K562 (cell line): ENCODE data around the gene RALA. TPM values are rescaled to one million over a fixed set of nuclear protein-coding genes. Genes with fewer than 3 reads are reported as not detected.
A peak's percentile ranks its signal among the peaks of the same experiment; 100 is the strongest.

Experiments
- ATAC-seq: fragments of 200-7000 bp; cut with Tn5 transposase; 3 replicates; pipeline ENCODE4 v1.9.1; 2020; ENCODE audit warnings: moderate library complexity
- BruUV-seq: library from RNA; stranded (reverse); fragments of 400-500 nt; replicated peaks from 2 replicates; lab custom pipeline; 2021; lab: Mats Ljungman, UMichigan
- CTCF ChIA-PET: fragments of 300-600 bp; formaldehyde crosslinking; extraction: SDS; loops from one replicate; lab custom pipeline; 2021; ENCODE audit warnings: low intra/inter-chr PET ratio; lab: Yijun Ruan, JAX
- POLR2A ChIA-PET: fragments of 300-600, 350-650 bp; sonication (Branson Sonifier 250); formaldehyde crosslinking; extraction: SDS; loops from one replicate; lab custom pipeline; 2021; ENCODE audit warnings: antibody characterized with exemption, inconsistent platforms; lab: Yijun Ruan, JAX
- DNase-seq, 4 experiments: peaks; one replicate each; pipeline versions ENCODE4 v3.0.0 to v3.0.0-alpha.2; 2011 to 2018; ENCODE audit warnings: low spot score in 3 of 4, mixed read lengths in 3 of 4; ENCODE audit errors: extremely low read depth in 1 of 4
- FAIRE-seq: peaks from 2 replicates; lab custom pipeline; 2011; peaks lifted over from hg19 to GRCh38; lab: Jason Lieb, UNC
- H2AFZ ChIP-seq: 2 replicates; pipeline ENCODE4 v1.6.0; 2011; ENCODE audit warnings: low read depth, low read length, control low read depth, inconsistent platforms
- H3K27ac ChIP-seq: fragments of 200-600 bp; 3 replicates; pipeline ENCODE4 v1.8.0; 2011; ENCODE audit warnings: low read depth, mild to moderate bottlenecking, control low read depth, inconsistent platforms, low read length, moderate library complexity, mixed read lengths; ENCODE audit errors: extremely low read depth
- H3K27me3 ChIP-seq, 2 experiments: fragments of 300-600 bp in 1 of 2; 2 replicates in 1 of 2; 3 replicates in 1 of 2; pipeline versions ENCODE4 v1.6.0 to v1.8.0; 2011; ENCODE audit warnings: inconsistent platforms in 2 of 2, low read length in 2 of 2, mild to moderate bottlenecking in 1 of 2, mixed read lengths in 1 of 2, moderate library complexity in 1 of 2; ENCODE audit not compliant: control insufficient read depth in 2 of 2, insufficient read depth in 2 of 2
- H3K36me3 ChIP-seq: fragments of 300-600 bp; 3 replicates; pipeline ENCODE4 v1.8.0; 2011; ENCODE audit warnings: mild to moderate bottlenecking, low read length, inconsistent platforms; ENCODE audit not compliant: control insufficient read depth, insufficient read depth
- H3K4me1 ChIP-seq, 2 experiments: fragments of 200-600 bp in 1 of 2; replicated peaks in 1 of 2; 2 replicates in 1 of 2; 3 replicates in 1 of 2; pipeline versions ENCODE4 v1.5.1 to v1.8.0; 2011; ENCODE audit warnings: inconsistent platforms in 2 of 2, low read length in 2 of 2, mild to moderate bottlenecking in 1 of 2, mixed read lengths in 1 of 2, moderate library complexity in 1 of 2; ENCODE audit not compliant: control insufficient read depth in 2 of 2, insufficient read depth in 2 of 2
- H3K4me2 ChIP-seq: 2 replicates; pipeline ENCODE4 v1.6.1; 2011; ENCODE audit warnings: low read length, control low read depth, inconsistent platforms, mixed read lengths; ENCODE audit not compliant: insufficient read depth
- H3K4me3 ChIP-seq: fragments of 200-600 bp; sonication (generic), shearing (Covaris generic); 2 replicates; pipeline ENCODE4 v1.5.1; 2016; ENCODE audit warnings: control low read depth, inconsistent platforms
- H3K79me2 ChIP-seq: fragments of 200-600 bp; 3 replicates; pipeline ENCODE4 v1.8.0; 2011; ENCODE audit warnings: low read length, inconsistent platforms; ENCODE audit not compliant: control insufficient read depth, insufficient read depth
- H3K9ac ChIP-seq, 2 experiments: 2 replicates each; pipeline versions ENCODE4 v1.6.0 to v1.6.1; 2011; ENCODE audit warnings: low read depth in 2 of 2, low read length in 2 of 2, control low read depth in 1 of 2, inconsistent platforms in 1 of 2, mild to moderate bottlenecking in 1 of 2, mixed read lengths in 1 of 2; ENCODE audit not compliant: insufficient read depth in 1 of 2
- H3K9me1 ChIP-seq: one replicate; pipeline ENCODE4 v1.6.0; 2011; ENCODE audit warnings: inconsistent platforms, mild to moderate bottlenecking, low read length, moderate library complexity; ENCODE audit not compliant: control insufficient read depth, insufficient read depth
- H3K9me3 ChIP-seq: replicated peaks from 2 replicates; pipeline ENCODE4 v1.5.1; 2011; ENCODE audit warnings: low read depth, low read length, inconsistent platforms; ENCODE audit not compliant: control insufficient read depth, insufficient read depth
- H4K20me1 ChIP-seq: replicated peaks from 2 replicates; pipeline ENCODE4 v1.6.1; 2011; ENCODE audit warnings: low read length, inconsistent platforms, mixed read lengths; ENCODE audit not compliant: control insufficient read depth, insufficient read depth
- ATF1 ChIP-seq, 2 experiments: fragments of 450-650 bp in 1 of 2; IDR thresholded peaks; 2 replicates each; pipeline ENCODE4 v1.6.1; 2016; ENCODE audit warnings: missing compliant biosample characterization in 1 of 2, missing genetic modification characterization in 1 of 2
- C11orf30 ChIP-seq: fragments of 450-650 bp; IDR thresholded peaks from 2 replicates; pipeline ENCODE4 v1.6.1; 2016; ENCODE audit warnings: low read depth, mild to moderate bottlenecking
- DPF2 ChIP-seq: fragments of 450-650 bp; IDR thresholded peaks from 2 replicates; pipeline ENCODE4 v1.6.1; 2016
- FOSL1 ChIP-seq: fragments of 200-800 bp; sonication (Bioruptor generic); conservative IDR thresholded peaks from 2 replicates; pipeline ENCODE4 v1.6.1; 2016; ENCODE audit warnings: missing genetic modification characterization, missing compliant biosample characterization
- JUN ChIP-seq, 2 experiments: sonication (generic) in 1 of 2; formaldehyde crosslinking in 1 of 2; IDR thresholded peaks; 2 replicates each; pipeline versions ENCODE4 v1.6.1 to v1.8.0; 2012 to 2022; ENCODE audit warnings: borderline replicate concordance in 2 of 2, mild to moderate bottlenecking in 2 of 2, improper control_type of control experiment in 1 of 2, low read depth in 1 of 2, low read length in 1 of 2, missing genetic modification reagents in 1 of 2
- JUNB ChIP-seq: fragments of 450-650 bp; formaldehyde crosslinking; conservative IDR thresholded peaks from 2 replicates; pipeline ENCODE4 v1.4.0; 2020; ENCODE audit warnings: mild to moderate bottlenecking
- JUND ChIP-seq, 2 experiments: IDR thresholded peaks; 2 replicates in 1 of 2; 3 replicates in 1 of 2; pipeline ENCODE4 v1.6.1; 2011; ENCODE audit warnings: borderline replicate concordance in 2 of 2, low read depth in 2 of 2, low read length in 2 of 2, improper control_type of control experiment in 1 of 2, missing biosample characterization in 1 of 2, missing genetic modification characterization in 1 of 2, missing genetic modification reagents in 1 of 2
- LARP7 ChIP-seq: fragments of 450-650 bp; IDR thresholded peaks from 2 replicates; pipeline ENCODE4 v1.6.1; 2016
- MTF1 ChIP-seq: fragments of 250-450 bp; sonication (Bioruptor Pico); IDR thresholded peaks from 2 replicates; pipeline ENCODE4 v1.9.0; 2021; ENCODE audit warnings: moderate library complexity, mild to moderate bottlenecking, inconsistent platforms, borderline replicate concordance
- TRIM28 ChIP-seq: fragments of 450-650 bp; IDR thresholded peaks from 2 replicates; pipeline ENCODE4 v1.6.1; 2017
- ZNF41 ChIP-seq: fragments of 250-450 bp; sonication (Bioruptor Pico); conservative IDR thresholded peaks from 2 replicates; pipeline ENCODE4 v1.4.0; 2020; ENCODE audit warnings: mild to moderate bottlenecking
- WGBS: fragments of 100-300 bp; shearing (Covaris generic); methylation state at CpG from one replicate; pipeline ENCODE4 v1.1.6; 2016; ENCODE audit warnings: low coverage, mixed read lengths; ENCODE audit not compliant: insufficient coverage; ENCODE audit errors: missing lambda C conversion rate; 5-methylcytosine and 5-hydroxymethylcytosine counted together
- in situ Hi-C: fragments of 300-500 bp; cut with MboI; formaldehyde crosslinking; loops from 4 replicates; pipeline ENCODE4 v1.15.0; 2018; ENCODE audit warnings: inconsistent platforms, mixed read lengths
- intact Hi-C: fragments of 100-400 bp; cut with micrococcal nuclease; formaldehyde crosslinking; loops from 2 replicates; pipeline ENCODE4 v1.14.2; 2022
- polyA plus RNA-seq, 8 experiments: library from polyadenylated mRNA; depleted of rRNA in 4 of 8; stranded (reverse) in 5 of 8; unstranded in 3 of 8; fragments of >200 nt; fragmentation: Nextera tagmentation in 2 of 8; fragmentation: Illumina TruSeq in 1 of 8; extraction: Ambion mirVana in 2 of 8; extraction: Trizol in 1 of 8; gene quantifications; 2 replicates each; pipeline versions ENCODE4 v1.2.1 to v1.2.3, GENCODE V29; 2011 to 2014; ENCODE audit warnings: inconsistent platforms in 1 of 8, missing spikeins in 1 of 8
- total RNA-seq, 7 experiments: library from RNA; depleted of rRNA in 6 of 7; stranded (reverse); fragments of >200 nt in 6 of 7; fragmentation: Illumina TruSeq in 2 of 7; extraction: Trizol in 2 of 7; gene quantifications; 2 replicates each; pipeline versions ENCODE4 v1.2.1 to v1.2.3, GENCODE V29; 2011 to 2021; ENCODE audit warnings: low replicate concordance in 1 of 7
- TF ChIP-seq, protein P1 (sequence below): sonication (generic); formaldehyde crosslinking; IDR thresholded peaks from 2 replicates; pipeline ENCODE4 v1.8.1; 2023; ENCODE audit warnings: mild to moderate bottlenecking, missing genetic modification reagents
- TF ChIP-seq, protein P2 (sequence below): sonication (generic); formaldehyde crosslinking; IDR thresholded peaks from 2 replicates; pipeline ENCODE4 v1.8.0; 2022; ENCODE audit warnings: mild to moderate bottlenecking, low read depth, missing genetic modification reagents
- TF ChIP-seq, protein P3 (sequence below), 2 experiments: fragments of 450-650 bp in 1 of 2; sonication (generic) in 1 of 2; formaldehyde crosslinking in 1 of 2; IDR thresholded peaks in 1 of 2; conservative IDR thresholded peaks in 1 of 2; 2 replicates each; pipeline versions ENCODE4 v1.6.1 to v1.8.1; 2016 to 2023; ENCODE audit warnings: mild to moderate bottlenecking in 2 of 2, moderate library complexity in 2 of 2, inconsistent platforms in 1 of 2, missing genetic modification reagents in 1 of 2

Gene RALA
- total and polyA plus RNA-seq, 9 of the 15 experiments (the other 6 are each of a cell fraction or from before 2014, with no cell fraction given): 7.2 to 28.0 (median 25.7) TPM

DNA sequence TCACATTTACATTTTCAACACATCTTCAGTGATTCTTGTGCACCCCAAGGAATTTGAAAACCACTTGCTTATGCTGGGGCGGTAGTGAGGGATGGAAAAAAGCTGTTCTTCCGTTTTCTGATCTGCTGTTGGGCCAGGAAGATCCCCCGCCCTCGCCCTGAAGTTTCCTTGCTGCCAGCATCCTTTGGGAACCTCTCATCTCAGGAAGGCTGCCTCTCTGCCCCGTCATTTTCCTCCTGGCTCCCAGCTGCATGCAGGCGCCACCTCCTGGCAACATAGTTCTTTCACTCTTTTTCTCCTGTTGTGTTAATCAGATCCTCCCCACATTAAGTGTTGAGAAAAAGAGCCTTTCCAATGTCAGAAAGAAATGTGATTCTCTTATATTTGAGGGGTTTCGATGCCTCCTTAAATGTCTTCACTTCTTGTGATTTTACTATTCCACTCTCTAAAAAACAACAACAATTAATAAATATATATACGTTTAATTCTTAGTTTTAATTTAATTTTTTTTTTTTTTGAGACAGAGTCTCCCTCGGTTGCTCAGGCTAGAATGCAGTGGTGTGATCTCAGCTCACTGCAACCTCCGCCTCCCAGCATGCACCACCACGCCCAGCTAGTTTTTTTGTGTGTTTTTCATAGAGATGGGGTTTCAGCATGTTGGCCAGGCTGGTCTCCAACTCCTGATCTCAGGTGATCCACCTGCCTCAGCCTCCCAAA is 122.9 kb downstream of the RALA start (continued):
- TF ChIP-seq MTF1 (CRISPR knock-in tag) (no peak), DPF2 (no peak), LARP7 (no peak)

DNA sequence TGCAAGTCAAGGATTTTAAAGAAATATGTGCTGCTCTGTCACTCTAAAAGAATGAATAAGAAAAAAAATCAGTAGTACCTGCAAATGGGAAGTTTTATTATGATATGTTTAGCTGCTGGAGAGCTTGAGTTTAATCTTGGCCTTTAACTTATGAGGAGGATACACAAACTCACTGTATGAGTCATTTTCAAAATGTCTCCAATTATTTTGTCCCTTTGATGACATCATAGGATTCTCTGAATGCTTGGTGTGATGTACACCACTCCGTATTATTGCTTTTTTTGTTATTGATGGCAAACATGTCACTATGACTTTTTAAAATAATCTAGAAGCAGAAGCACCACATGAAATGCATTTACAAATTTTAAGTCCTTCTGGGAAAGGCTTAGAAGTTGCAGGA is 125.8 kb downstream of the RALA start:
- Histone ChIP-seq H3K36me3 (no peaks in the 10 kb centered on the region), H2AFZ (no peak overlapping the region), H4K20me1 (no peaks in the 10 kb centered on the region), H3K4me2 (no peak overlapping the region), H3K4me3 (no peak overlapping the region), H3K4me1 (peaks cover 0 to 6% of the 10 kb centered on the region in 2 experiments; a peak in 1 of 5 replicates), H3K79me2 (no peaks in the 10 kb centered on the region), H3K9me3 (no peaks in the 10 kb centered on the region; the same call in 1 of the 2 replicates), H3K9me1 (no peaks in the 10 kb centered on the region), H3K27ac (no peak overlapping the region), H3K9ac (no peak overlapping the region), H3K27me3 (peaks cover 0 to 4% of the 10 kb centered on the region in 2 experiments; a peak in 1 of 5 replicates)
- intact Hi-C loops: no loop called here
- ATAC-seq (no peak), FAIRE-seq (no peak), DNase-seq (no peak)
- BruUV-seq: no TSS peak
- ChIA-PET CTCF (interaction anchor here (0.6 to 1.7 kb wide), 2 partner anchors 138 to 168 kb away, joined by 4 read pairs; no protein-coding TSS in a partner anchor), POLR2A (interaction anchor here (0.9 kb wide), 1 partner anchor 124 kb away, joined by 3 read pairs; no protein-coding TSS in a partner anchor)
- in situ Hi-C loops: no loop called here
- WGBS: 11% methylated on average over 1 of the region's 1 CpG
- no peak for TF ChIP-seq ATF1 (CRISPR knock-in tag; IDR thresholded peaks at IDR 0.05)
- TF ChIP-seq ATF1 (tag; IDR thresholded peaks at IDR 0.05): 0 out of 2 replicates have a peak, but pooled peaks have one; percentile 30
- peak; percentile 41; the same call in 1 of the 2 replicates for TF ChIP-seq FOSL1 (tag)
- TF ChIP-seq, protein P1, sequence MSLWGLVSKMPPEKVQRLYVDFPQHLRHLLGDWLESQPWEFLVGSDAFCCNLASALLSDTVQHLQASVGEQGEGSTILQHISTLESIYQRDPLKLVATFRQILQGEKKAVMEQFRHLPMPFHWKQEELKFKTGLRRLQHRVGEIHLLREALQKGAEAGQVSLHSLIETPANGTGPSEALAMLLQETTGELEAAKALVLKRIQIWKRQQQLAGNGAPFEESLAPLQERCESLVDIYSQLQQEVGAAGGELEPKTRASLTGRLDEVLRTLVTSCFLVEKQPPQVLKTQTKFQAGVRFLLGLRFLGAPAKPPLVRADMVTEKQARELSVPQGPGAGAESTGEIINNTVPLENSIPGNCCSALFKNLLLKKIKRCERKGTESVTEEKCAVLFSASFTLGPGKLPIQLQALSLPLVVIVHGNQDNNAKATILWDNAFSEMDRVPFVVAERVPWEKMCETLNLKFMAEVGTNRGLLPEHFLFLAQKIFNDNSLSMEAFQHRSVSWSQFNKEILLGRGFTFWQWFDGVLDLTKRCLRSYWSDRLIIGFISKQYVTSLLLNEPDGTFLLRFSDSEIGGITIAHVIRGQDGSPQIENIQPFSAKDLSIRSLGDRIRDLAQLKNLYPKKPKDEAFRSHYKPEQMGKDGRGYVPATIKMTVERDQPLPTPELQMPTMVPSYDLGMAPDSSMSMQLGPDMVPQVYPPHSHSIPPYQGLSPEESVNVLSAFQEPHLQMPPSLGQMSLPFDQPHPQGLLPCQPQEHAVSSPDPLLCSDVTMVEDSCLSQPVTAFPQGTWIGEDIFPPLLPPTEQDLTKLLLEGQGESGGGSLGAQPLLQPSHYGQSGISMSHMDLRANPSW (CRISPR knock-in tag): no peak
- TF ChIP-seq JUNB (CRISPR knock-in tag): peak; percentile 57
- TF ChIP-seq C11orf30: no peak
- TF ChIP-seq, protein P2, sequence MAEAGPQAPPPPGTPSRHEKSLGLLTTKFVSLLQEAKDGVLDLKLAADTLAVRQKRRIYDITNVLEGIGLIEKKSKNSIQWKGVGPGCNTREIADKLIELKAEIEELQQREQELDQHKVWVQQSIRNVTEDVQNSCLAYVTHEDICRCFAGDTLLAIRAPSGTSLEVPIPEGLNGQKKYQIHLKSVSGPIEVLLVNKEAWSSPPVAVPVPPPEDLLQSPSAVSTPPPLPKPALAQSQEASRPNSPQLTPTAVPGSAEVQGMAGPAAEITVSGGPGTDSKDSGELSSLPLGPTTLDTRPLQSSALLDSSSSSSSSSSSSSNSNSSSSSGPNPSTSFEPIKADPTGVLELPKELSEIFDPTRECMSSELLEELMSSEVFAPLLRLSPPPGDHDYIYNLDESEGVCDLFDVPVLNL (CRISPR knock-in tag): no peak
- peak; percentile 33; the same call in 1 of the 2 replicates for TF ChIP-seq JUND (IDR thresholded peaks at IDR 0.05; ENCODE audit: borderline replicate concordance, low read depth, low read length)
- peak; percentile 62; the same call in 1 of the 3 replicates for TF ChIP-seq JUND (tag; IDR thresholded peaks at IDR 0.05; ENCODE audit: borderline replicate concordance, low read depth, low read length)
- TF ChIP-seq ZNF41 (CRISPR knock-in tag): no peak
- peak; percentile 29; the same call in 1 of the 2 replicates for TF ChIP-seq JUN (IDR thresholded peaks at IDR 0.05; ENCODE audit: borderline replicate concordance, low read depth, low read length)
- TF ChIP-seq JUN (CRISPR knock-in tag; IDR thresholded peaks at IDR 0.05; ENCODE audit: borderline replicate concordance): no peak
- TF ChIP-seq TRIM28: no peak
- TF ChIP-seq, protein P3, sequence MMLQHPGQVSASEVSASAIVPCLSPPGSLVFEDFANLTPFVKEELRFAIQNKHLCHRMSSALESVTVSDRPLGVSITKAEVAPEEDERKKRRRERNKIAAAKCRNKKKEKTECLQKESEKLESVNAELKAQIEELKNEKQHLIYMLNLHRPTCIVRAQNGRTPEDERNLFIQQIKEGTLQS (IDR thresholded peaks at IDR 0.05): peak; percentile 90
- TF ChIP-seq, protein P3 (CRISPR knock-in tag; conservative IDR thresholded peaks at IDR 0.05): no peak
